DMS53 treated with DMSO at 0.1 percent for 48 hours (cell line): ENCODE data around the gene NRP2.

Experiments used
- DNase-seq: peaks from one replicate; lab custom pipeline; 2025; ENCODE audit not compliant: unreplicated experiment; lab: John Stamatoyannopoulos, UW

Gene NRP2

DNA sequence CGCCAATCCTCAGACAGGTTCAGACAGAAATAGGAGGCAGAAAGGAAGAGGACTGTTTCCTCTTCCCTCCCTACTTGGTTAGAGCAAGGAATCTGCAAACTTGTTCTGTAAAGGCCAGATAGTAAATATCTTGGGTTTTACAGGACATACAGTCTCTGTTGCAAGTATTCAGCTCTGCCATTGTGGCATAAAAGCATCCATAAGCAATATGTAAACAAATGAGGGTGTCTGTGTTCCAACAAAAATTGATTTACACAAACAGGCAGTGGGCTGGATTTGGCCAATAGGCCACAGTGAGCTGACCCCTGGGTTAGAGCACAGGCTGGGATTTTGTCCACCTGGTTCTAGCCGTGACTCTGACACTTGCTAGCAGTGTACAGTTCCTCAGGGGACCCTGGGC, 89.4 kb downstream of the NRP2 start:
- no peak for DNase-seq

DNA sequence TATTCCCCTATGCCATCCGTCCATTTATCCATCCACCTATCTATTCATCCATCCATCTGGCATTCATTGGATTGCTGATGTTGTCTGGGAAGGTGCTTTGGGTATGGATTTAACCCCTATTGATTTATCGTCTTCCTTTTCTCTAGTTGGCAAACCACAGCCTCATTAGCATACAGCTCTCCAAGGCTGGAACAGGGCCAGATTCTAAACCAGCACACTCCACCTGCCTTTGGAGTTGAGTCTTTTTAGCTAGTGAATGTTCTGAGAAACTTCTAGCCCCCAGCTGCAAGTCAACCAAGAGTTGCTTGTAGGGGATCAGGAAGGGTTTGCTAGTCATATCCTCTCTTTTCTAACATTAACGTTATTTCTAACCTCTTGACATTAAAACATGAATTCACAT, 90.7 kb downstream of the NRP2 start:
- no peak for DNase-seq

GRCh38 chr2:205773989-205774388, 91.7 kb downstream of the NRP2 start:
- DNase-seq = no peak

DNA sequence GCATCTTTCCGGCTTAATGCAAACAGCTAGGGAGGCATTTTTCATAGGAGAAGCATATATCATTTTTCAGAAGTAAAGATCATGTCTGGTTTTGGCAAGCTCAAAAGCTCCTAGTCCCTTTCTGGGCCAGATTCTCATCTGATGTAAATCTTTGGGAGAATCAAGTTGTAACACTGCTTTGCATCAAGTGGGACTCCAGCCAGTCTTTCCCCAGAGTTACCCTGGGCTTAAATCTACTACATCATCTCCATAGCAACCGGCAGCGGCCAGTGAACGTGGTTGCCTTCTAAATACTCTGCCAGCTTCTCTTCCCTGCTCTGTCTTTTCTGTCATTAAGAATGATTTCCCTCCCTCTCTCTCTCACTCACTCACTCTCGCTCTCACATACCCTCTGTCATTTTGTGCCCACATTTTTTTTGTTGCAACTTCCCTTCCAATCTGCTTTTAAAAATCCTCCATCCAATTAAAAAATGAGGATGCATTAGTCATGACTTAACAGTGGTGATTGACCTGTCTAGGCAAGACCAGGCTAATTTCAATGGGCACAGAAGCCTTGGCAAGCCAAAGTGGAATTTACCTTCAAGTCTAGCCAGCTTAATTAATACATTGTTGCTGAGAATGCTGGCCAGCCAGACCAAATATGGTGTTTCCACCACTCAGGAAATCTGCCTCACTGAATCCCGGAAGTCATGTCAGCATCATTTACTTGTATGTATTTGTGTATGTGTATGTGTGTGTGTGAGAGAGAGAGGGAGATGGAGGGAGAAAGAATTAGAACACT, 93.0 kb downstream of the NRP2 start:
- no peak for DNase-seq

DNA sequence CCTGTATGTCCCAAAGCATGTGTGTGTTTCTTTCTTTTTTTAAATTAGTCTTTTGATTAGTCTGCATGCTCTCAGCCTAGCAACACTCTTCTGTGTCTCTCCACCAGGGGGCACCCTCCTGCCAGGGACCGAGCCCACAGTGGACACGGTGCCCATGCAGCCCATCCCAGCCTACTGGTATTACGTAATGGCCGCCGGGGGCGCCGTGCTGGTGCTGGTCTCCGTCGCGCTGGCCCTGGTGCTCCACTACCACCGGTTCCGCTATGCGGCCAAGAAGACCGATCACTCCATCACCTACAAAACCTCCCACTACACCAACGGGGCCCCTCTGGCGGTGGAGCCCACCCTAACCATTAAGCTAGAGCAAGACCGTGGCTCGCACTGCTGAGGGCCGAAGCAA, 93.8 kb downstream of the NRP2 start:
- DNase-seq = peak; percentile 85

GRCh38 chr2:205776720-205777119, 94.4 kb downstream of the NRP2 start:
- DNase-seq = no peak

- DNase-seq = no peak
Observed at GRCh38 chr2:205778356-205778755, 96.1 kb downstream of the NRP2 start.

GRCh38 chr2:205780645-205781044, 98.3 kb downstream of the NRP2 start:
- no peak for DNase-seq

GRCh38 chr2:205781244-205781931, 99.1 kb downstream of the NRP2 start:
- DNase-seq = no peak

DNA sequence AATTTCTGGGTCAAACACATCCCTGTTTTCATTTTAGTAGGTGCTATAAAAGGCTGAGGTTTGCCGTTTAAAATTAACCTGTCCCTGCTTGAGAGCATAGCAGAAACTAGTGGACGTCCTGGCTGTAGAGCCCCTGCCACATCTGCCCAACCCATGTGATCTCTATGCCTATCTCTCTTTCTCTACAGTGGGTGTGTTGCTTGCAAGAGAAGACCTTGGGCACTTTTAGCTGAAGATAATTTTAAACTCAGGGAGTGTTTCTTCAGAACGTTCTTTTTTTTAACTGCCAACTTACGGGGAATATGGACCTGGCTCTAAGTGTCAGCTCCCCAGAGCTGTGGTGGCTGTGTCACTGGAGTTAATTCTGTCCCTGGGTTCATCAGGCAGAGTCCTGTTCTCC, 100.6 kb downstream of the NRP2 start:
- no peak for DNase-seq

DNA sequence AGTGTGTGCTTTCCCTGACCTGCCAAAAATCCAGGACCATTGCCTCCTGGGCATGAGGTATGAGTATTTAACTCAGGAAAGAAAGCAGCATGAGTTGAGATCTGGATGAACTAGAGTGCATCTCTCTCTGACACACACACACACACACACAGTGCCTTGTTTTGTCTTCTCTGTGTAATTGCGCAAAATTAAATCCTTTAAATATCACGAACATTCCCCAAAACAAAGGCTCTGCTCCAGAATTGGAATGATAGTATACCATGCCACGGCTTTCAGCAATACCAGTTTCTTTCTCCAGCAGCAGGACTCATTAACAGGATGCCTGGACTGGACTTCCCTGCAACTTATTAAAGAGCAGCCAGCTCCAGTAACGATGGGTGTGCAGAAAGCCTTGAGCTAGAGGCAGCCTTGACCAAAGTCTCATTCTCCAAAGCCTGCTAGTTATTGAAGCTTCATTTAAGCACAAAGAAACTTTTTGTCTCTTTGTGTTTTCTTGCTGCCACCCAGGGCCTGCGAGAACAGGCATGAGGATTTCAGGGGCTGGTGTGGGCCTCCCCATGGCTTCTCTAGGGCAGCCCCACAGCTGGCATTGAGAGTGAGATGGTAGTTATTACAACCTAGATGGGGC, 101.7 kb downstream of the NRP2 start:
- DNase-seq = no peak

DNA sequence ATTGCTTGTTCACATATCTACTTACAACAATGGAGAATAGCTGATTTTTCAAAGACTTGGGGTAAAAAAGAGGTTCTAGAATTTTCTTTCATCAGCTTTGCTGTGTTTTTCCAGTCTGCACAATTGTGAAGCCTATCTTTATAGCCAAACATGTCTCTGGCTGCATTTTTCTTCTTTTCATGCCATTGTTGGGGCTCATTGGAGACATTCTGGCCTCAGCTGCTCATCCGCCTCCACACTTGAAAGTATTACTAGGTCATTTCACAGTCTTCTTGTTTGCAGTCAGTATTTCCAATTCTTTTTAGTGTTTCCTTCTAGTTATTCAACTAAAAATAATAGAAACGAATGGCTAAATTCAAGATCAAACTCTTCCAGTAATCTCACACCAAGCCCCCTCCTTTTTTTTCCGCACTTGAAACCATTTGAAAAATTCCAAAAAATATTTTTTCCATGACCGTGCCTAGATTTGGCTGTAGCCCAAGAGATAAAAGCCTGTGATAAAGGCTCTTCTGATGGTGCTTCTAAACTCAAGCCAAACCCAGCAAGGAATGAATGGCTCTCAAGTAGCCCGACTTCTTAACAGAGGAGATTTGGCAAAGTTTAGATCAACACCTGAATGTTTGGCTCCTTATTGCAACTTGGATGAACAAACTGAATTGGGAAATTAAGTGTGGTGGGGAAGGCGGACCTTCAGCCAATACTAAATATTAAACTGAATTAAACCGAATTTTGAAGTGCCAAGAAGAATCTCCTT, 103.4 kb downstream of the NRP2 start:
- no peak for DNase-seq

DNA sequence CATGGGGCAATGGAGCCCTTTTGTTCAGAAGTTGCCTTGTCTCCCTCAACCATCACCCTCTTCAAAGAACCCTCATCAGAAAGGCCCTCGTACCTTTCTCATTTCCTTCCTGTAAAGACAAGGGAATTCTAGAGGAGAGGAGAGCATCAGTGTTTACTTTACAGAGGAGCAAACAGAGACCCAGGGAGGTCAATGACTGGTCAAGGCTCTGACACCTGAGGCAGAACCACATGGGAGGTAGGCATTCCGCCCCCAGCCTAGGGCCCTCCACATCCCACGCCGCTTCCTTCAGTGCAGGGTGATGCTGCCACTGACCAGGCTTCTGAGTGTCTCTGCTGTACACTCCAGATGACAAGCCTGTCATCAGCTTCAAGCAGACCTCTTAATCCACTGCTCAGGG, 104.7 kb downstream of the NRP2 start:
- DNase-seq = peak; percentile 57

- DNase-seq = no peak
Observed at GRCh38 chr2:205787761-205788160, 105.5 kb downstream of the NRP2 start.

DNA sequence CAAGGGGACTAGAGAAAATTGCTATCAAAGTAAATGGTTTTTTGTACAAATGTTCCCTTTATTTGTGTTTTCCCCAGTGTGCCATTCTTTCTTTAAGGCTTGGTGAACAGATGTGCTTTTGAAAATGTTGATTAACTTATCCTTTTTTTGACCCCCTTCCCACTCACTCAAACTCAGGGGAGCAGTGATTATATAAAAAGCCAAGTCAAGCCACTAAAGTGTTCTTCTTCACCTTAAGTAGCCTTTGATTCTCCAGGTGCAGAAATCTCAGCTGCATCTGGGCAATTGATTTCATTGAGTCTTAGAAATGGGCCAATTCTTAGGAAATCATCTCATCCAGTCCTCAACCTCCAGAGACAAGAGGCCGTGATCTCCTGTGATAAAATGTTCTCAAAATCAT, 107.6 kb downstream of the NRP2 start:
- no peak for DNase-seq

DNA sequence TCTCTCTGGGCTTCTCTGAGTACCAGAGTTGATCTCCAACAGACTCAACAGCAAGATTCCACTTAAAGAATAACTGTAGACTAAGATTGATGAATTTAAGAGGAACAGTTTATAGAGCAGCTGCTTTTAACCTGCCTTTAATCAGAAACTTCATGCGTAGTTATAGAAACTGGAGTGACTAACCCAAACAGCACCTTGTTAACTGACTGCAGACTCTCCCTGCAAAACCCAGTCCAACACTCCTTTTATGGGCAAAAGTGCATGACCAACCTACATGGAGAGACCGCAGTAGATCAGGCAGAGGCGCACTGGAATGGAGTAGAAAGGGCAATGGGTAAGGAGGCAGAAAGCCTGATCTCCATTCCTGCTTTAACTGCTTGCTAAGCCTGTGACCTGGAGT, 110.6 kb downstream of the NRP2 start:
- DNase-seq = no peak

DNA sequence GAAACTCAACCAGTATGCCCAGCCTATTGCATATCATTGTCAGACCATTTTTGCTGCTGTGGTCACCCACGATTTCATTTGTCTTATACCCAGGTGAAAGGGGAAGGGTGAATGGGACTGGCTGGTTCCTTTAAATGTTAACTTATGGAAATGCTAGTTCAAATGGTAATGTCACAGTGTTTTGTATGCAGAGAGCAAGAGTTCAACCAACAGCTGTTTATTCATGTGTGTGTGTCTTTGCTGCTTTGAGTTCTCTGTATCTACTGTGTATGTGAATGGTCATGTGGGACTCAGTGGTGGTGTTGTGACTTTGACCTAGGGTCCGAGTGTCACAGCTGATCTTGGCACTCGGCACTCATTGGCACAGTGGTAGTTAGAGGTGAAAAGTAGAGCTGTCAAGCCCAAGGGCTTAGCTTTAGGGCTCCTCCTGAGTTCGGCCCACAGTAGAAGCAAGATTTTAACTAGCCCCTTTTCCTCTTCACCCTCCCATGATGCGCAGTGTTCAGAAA, 114.6 kb downstream of the NRP2 start:
- no peak for DNase-seq

DNA sequence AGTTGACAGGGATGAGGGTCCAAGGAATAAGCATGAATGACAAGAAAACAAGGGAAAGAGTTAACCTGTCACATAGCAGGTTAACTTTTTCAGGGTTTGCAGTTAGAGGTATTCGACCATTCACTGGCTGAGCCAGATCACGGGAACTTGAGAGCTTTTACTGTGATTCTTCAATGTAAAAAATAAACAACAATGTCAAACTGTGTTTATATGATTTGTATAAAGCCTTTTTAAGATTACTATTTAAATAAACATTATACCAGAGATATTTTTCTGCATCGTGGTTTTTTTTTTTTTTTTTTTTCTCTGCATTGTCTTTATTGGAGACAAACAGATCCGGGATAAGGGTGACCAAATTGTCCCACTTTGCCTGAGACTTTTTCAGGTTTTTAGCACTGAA, 115.6 kb downstream of the NRP2 start:
- no peak for DNase-seq

- no peak for DNase-seq
Observed at GRCh38 chr2:205800224-205800623, 117.9 kb downstream of the NRP2 start.

DNA sequence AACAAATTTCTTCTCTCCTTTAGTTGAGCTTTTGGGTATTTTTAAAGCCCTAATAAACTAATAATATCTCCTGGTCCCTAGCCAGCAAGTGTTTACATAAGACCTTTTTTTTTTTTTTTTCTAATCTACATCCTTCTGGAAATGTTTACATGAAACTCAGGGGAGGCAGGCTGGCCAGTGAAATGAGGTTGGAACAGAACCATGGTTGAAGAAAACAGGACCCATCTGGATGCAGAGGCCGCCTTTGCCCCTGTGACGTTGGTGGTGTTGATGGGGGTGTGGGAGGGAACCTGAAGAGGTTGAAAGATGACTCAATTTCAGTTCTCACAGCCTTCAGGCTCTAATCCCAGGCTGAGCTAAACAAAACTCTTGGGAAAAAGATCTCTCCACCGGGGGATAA, 118.5 kb downstream of the NRP2 start:
- DNase-seq = peak; percentile 70

DNA sequence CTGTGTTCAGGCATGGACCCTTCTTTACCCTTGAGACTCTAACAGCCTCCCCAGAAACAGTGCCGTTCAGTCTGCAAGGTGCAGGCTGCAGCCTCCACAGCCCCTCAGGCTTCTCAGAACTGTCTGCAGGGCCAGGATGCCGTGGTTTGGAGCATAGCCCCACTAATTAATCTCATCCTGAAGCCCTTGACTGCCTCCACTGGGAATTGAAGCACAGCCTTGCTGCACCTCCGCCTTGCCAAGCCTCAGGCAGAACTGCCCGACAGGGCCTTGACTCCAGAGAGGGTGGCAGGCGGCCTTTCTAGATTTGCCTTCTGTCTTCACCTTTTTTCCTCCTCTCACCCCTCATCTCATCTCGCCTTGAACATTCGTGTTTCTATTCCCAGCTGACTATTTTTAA, 119.8 kb downstream of the NRP2 start:
- DNase-seq = no peak
